Measurements from ENCODE around the gene G6PD. TPM values are rescaled to one million over a fixed set of nuclear protein-coding genes. Genes with fewer than 3 reads are reported as not detected.

The G6PD gene
- total and polyA plus RNA-seq, 2 of the 4 experiments (the other 2 are of a cell fraction): 77.1 to 213 TPM

DNA sequence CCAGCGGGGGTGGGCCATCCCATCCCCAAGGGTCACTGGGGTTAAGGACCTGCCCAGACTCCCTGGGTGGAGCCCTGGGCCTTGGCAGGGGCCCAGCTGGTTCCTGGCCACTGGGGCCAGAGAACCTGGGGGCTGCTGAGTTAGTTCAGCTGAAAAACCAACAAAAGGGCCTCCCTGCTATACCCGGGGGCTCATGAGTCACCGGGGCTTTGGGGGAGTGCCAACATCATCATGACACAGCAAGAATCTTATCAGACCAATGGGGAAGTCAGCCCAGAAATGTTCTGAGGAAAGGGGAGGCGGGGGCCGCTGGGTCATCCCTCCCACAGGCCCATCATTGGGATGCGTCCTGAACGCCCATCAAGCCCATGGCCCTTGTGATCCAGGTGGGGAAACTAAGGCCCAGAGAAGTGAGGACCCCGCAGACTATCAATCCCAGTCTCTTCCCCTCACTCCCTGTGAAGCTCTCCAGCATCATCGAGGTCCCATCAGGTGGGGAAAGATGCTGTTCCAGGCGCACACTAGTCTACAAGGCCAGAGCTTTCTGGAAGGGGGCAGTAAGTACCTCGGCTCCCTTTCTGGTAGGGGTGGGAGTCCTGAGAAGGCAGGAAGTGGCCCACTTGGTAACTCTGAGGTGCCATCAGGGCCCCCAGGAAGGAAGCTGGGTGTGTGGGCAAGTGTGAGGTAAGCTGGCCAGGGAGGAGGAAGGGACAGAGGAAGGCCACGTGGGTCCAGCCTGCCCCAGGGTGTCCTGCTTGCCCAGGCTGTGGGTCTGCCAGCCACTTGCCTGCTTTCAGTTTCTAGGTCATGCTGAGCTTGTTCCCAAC lies 4.5 kb downstream of the G6PD start:
- H3K4me2 ChIP-seq (ENCODE audit: low read depth, low read length): peak overlapping the region; percentile 67
- H4K5ac ChIP-seq (ENCODE audit: low read depth, low read length): peak overlapping the region; percentile 100
- peak overlapping the region; percentile 99 for H3K27ac ChIP-seq (ENCODE audit: insufficient read depth, low read length)
- peaks cover 4% of the 10 kb centered on the region; the same call in 1 of the 2 replicates for H4K20me1 ChIP-seq (ENCODE audit: insufficient read depth, low read length)
- peak; percentile 56 for ATAC-seq (ENCODE audit: low read depth)
- H3K4ac ChIP-seq (ENCODE audit: low read depth, low read length): peak overlapping the region; percentile 100
- H2BK120ac ChIP-seq (ENCODE audit: low read depth, low read length): peak overlapping the region; percentile 100
- WGBS, 2 experiments (ENCODE audit: extremely low coverage in 2 of 2, insufficient read length in 1 of 2): no CpG with 5 or more reads among the region's 12 CpGs
- intact Hi-C loops (cut with micrococcal nuclease) (no loop called here), dilution Hi-C loops (cut with HindIII; ENCODE audit: low sequenced_read_pairs, unreplicated experiment) (no loop called here), in situ Hi-C loops (cut with MboI; ENCODE audit: low sequenced_read_pairs) (loop anchor here (25.0 kb wide), 1 partner anchor 1580 kb away; no protein-coding TSS in a partner anchor)
- peak overlapping the region; percentile 86 to 98 for H4K8ac ChIP-seq (ENCODE audit: low read depth in 2 of 2, low read length in 2 of 2)
- H3K9me3 ChIP-seq (ENCODE audit: control insufficient read depth, insufficient read depth, low read length): no peaks in the 10 kb centered on the region
- H3K18ac ChIP-seq (ENCODE audit: low read depth, low read length): peak overlapping the region; percentile 99
- H3K56ac ChIP-seq (ENCODE audit: extremely low read depth, insufficient read depth, low read length): peak overlapping the region; percentile 89; the same call in 1 of the 2 replicates
- peak overlapping the region; percentile 99 for H2AK5ac ChIP-seq (ENCODE audit: low read depth, low read length)
- DNase-seq: peak; percentile 94
- H2BK5ac ChIP-seq (ENCODE audit: low read depth, low read length, poor library complexity, severe bottlenecking): peak overlapping the region; percentile 99
- H4K91ac ChIP-seq (ENCODE audit: insufficient read depth, low read depth, low read length): peak overlapping the region; percentile 99
- peak overlapping the region; percentile 98 for H3K14ac ChIP-seq (replicated peaks; ENCODE audit: low read depth, low read length)
- H3K4me1 ChIP-seq (ENCODE audit: control insufficient read depth, insufficient read depth, low read length): peaks cover 23% of the 10 kb centered on the region
- H3K4me3 ChIP-seq (ENCODE audit: insufficient read depth, low read depth, low read length): peak overlapping the region; percentile 10; the same call in 1 of the 2 replicates
- CTCF ChIA-PET: interaction anchor here (1.6 to 1.7 kb wide), 2 partner anchors 15 to 143 kb away, joined by 3 to 5 read pairs; no protein-coding TSS in a partner anchor
- peak overlapping the region; percentile 96; the same call in 1 of the 3 replicates for H2BK15ac ChIP-seq (ENCODE audit: low read depth, low read length)
- TF ChIP-seq MAFK (IDR thresholded peaks at IDR 0.05; ENCODE audit: low read depth, low read length) (peak; percentile 87), RAD21 (IDR thresholded peaks at IDR 0.05; ENCODE audit: low read length) (no peak), FOS (IDR thresholded peaks at IDR 0.05; ENCODE audit: low read depth, low read length) (peak; percentile 77), RFX5 (IDR thresholded peaks at IDR 0.05; ENCODE audit: low read depth, low read length) (no peak), RCOR1 (IDR thresholded peaks at IDR 0.05; ENCODE audit: insufficient replicate concordance, low read length) (no peak), MAZ (IDR thresholded peaks at IDR 0.05; ENCODE audit: borderline replicate concordance, low read depth, low read length) (peak; percentile 69; the same call in 1 of the 2 replicates), NFE2L2 (IDR thresholded peaks at IDR 0.05; ENCODE audit: low read depth, low read length) (peak; percentile 99), BHLHE40 (IDR thresholded peaks at IDR 0.05; ENCODE audit: low read depth, low read length) (no peak), CEBPB (IDR thresholded peaks at IDR 0.05; ENCODE audit: low read depth, low read length) (no peak), CHD1 (IDR thresholded peaks at IDR 0.05; ENCODE audit: low read depth, low read length) (no peak)
- TF ChIP-seq, protein P1, sequence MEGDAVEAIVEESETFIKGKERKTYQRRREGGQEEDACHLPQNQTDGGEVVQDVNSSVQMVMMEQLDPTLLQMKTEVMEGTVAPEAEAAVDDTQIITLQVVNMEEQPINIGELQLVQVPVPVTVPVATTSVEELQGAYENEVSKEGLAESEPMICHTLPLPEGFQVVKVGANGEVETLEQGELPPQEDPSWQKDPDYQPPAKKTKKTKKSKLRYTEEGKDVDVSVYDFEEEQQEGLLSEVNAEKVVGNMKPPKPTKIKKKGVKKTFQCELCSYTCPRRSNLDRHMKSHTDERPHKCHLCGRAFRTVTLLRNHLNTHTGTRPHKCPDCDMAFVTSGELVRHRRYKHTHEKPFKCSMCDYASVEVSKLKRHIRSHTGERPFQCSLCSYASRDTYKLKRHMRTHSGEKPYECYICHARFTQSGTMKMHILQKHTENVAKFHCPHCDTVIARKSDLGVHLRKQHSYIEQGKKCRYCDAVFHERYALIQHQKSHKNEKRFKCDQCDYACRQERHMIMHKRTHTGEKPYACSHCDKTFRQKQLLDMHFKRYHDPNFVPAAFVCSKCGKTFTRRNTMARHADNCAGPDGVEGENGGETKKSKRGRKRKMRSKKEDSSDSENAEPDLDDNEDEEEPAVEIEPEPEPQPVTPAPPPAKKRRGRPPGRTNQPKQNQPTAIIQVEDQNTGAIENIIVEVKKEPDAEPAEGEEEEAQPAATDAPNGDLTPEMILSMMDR (conservative IDR thresholded peaks at IDR 0.05; ENCODE audit: low read depth, low read length): no peak
- H2AFZ ChIP-seq (replicated peaks; ENCODE audit: low read length, poor library complexity): peak overlapping the region; percentile 76
- no peaks in the 10 kb centered on the region for H3K27me3 ChIP-seq (ENCODE audit: control insufficient read depth, insufficient read depth, low read length)
- POLR2A ChIA-PET (ENCODE audit: unreplicated experiment): no interaction called here
- peak overlapping the region; percentile 56 for H3K9ac ChIP-seq (ENCODE audit: low read depth, low read length)
- H3K23ac ChIP-seq (ENCODE audit: low read depth, low read length): peak overlapping the region; percentile 100
- H3K79me1 ChIP-seq (ENCODE audit: low read depth in 1 of 2, low read length in 2 of 2): peaks cover 8 to 58% of the 10 kb centered on the region in 2 experiments; a peak in 3 of 4 replicates
- no TSS peak for BruUV-seq (replicated peaks)
- peak overlapping the region; percentile 98 for H2AK9ac ChIP-seq (replicated peaks; ENCODE audit: low read depth, low read length, poor library complexity)
- H3K9me1 ChIP-seq (ENCODE audit: insufficient read depth, low read length): peaks cover 19% of the 10 kb centered on the region
- peaks cover 40% of the 10 kb centered on the region for H3K36me3 ChIP-seq (ENCODE audit: control insufficient read depth, insufficient read depth, low read length)
- peak overlapping the region; percentile 99 for H2BK20ac ChIP-seq (ENCODE audit: low read depth, low read length)
